ENCODE measurements around the gene NAALADL1. TPM values are rescaled to one million over a fixed set of nuclear protein-coding genes. Genes with fewer than 3 reads are reported as not detected.

The NAALADL1 gene
- total RNA-seq, 1 donor, result 11.5 TPM

DNA sequence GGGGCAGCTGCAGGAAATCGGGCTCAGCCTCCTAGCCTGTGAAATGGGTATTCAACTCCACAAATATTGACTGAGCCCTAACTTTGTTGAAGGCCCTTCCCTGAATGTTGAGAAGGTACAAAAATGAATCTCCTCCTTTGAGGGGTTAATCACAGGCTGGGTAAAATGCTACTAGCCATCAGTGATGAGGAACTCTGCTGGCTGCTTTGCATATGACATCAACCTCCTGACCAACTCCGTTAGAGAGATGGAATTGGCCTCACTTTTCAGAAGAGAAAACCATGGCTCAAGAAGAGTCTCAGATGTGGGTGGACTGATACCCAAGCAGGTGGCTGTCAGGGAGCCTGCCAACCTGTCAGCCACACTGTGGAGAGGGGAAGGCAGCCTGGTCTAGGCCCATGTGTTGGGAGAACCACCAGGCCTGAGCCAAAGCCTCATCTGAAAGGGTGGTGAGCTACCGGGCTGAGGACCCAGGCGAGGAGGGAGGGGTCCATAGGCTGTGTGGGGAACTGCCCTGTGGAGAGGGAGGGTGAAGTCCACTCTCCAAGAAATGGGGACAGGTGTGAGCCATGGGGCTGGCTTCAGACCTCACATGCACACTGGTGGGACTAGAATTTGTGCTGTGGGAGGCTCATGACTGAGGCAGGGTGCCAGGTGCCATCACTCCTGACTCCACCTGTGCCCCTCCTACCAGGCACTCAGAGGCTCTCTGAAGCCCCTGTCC lies 13.7 kb upstream of the NAALADL1 start:
- TF ChIP-seq, protein P1, sequence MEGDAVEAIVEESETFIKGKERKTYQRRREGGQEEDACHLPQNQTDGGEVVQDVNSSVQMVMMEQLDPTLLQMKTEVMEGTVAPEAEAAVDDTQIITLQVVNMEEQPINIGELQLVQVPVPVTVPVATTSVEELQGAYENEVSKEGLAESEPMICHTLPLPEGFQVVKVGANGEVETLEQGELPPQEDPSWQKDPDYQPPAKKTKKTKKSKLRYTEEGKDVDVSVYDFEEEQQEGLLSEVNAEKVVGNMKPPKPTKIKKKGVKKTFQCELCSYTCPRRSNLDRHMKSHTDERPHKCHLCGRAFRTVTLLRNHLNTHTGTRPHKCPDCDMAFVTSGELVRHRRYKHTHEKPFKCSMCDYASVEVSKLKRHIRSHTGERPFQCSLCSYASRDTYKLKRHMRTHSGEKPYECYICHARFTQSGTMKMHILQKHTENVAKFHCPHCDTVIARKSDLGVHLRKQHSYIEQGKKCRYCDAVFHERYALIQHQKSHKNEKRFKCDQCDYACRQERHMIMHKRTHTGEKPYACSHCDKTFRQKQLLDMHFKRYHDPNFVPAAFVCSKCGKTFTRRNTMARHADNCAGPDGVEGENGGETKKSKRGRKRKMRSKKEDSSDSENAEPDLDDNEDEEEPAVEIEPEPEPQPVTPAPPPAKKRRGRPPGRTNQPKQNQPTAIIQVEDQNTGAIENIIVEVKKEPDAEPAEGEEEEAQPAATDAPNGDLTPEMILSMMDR (IDR thresholded peaks at IDR 0.05; ENCODE audit: insufficient read depth, low read length), result no peak
- no peak for DNase-seq (ENCODE audit: low read depth)
- no peak overlapping the region for H3K4me3 ChIP-seq (ENCODE audit: low read depth, low read length)

DNA sequence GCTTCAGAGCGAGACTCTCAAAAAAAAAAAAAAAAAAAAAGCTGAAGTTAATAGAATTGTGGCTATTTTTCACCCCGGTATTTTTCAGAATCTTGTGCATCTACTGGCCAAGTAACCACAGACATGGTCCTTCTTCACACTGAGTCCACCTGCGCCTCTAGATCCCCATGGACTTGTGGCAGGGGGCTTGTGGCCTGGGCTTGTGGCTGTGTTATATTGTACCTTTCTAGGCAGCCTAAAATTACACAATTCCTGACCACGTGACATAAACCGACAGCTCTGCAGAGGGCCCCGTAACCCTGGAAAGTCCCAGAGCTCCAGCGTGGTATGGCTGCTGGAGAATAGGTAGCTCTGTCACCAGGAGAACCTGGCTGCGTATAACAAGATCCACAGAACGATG lies 10.9 kb upstream of the NAALADL1 start:
- TF ChIP-seq, protein P1 (IDR thresholded peaks at IDR 0.05; ENCODE audit: insufficient read depth, low read length), result no peak
- H3K4me3 ChIP-seq (ENCODE audit: low read depth, low read length), result no peak overlapping the region
- DNase-seq (ENCODE audit: low read depth), result no peak

DNA sequence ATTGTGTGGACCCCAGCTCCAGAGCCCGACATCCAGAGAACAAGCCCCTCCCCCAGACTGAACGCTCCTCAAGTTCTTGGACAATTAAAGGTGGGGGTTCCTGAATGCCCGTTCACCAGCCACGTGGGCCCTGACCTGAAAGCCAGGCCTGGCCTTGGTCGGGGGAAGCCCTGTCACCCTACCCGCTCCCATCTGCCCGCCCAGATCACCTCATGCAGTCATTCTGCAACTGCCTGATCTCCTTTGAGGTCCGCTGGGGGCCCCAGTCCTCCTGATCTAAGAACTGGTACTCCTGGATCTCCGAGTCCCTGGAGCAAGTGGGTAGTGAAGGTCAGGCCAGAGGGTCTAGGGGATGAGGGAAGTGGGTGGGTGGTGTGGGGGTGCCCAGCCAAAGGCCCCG lies 9.1 kb upstream of the NAALADL1 start:
- TF ChIP-seq, protein P1 (IDR thresholded peaks at IDR 0.05; ENCODE audit: insufficient read depth, low read length), result no peak
- DNase-seq (ENCODE audit: low read depth), result no peak

DNA sequence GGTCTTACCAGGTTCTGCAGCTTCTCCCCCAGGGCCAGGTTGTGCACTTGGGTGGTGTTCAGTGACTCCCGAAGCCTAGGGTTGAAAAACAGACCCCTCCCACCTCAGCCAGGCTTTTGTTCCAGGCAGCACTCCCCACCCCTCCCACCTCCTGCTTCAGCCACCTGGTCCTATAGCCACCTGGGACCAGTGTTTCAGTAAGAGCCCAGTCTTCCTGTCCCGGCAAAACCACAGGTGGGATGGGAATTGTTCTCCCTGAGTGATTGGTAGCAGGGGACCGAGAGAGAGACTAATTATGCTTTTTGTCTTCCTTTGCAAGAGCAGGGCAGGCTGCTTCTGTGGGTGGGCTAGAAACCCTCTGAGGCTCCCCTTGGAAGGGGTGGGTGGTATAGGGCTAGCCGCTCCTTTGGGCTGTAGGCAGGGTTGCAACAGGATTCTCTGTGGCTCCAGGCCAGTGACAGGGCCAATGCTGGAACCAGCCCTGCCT lies 8.5 kb upstream of the NAALADL1 start:
- H3K4me3 ChIP-seq (ENCODE audit: low read depth, low read length), result no peak overlapping the region
- no peak for DNase-seq (ENCODE audit: low read depth)
- TF ChIP-seq, protein P1 (IDR thresholded peaks at IDR 0.05; ENCODE audit: insufficient read depth, low read length), result no peak

More for the DNA sequence above, 9.1 kb upstream of the NAALADL1 start:
- H3K4me3 ChIP-seq (ENCODE audit: low read depth, low read length), result no peak overlapping the region

DNA sequence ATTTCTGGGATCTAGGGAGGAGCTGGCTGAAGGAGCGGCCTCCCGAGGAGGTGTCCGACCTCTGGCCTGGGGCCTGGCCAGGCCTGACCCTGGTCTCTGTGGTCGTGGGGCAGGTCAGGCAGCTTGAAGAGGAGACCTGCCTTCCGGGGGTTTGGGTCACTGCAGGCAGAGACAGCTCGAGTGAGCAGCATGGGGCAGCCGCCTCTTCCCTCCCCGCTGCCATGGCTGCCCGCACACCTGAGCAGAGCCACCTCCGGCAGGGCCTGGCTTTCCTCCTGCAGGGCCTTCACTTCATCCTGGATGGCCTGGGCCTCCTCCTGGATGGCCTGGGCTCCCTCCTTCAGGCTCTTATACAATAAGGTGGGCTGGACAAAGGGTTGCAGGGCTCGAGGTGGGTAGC lies 8.0 kb upstream of the NAALADL1 start:
- no peak overlapping the region for H3K4me3 ChIP-seq (ENCODE audit: low read depth, low read length)
- DNase-seq (ENCODE audit: low read depth), result no peak
- TF ChIP-seq, protein P1 (IDR thresholded peaks at IDR 0.05; ENCODE audit: insufficient read depth, low read length), result no peak

DNA sequence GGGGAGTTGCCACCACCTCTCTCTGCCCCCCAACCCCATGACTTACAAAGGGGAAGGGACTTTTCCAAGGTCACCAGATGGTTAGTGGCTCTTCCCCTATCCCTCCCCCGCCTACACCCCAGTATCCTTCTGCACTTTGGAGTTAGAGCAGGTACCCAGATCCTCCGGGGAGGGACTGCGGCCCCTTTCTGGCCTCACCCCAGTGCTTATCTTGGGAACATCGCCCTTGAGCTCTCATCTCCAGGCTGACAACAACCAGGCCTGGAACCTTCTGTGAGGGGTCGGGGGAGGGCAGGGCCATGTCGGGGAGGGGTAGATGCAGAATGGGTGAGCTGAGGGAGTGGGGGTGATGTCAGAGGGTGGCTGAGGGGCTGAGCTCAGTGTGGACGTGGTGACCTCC lies 7.5 kb upstream of the NAALADL1 start:
- DNase-seq (ENCODE audit: low read depth), result no peak
- TF ChIP-seq, protein P1 (IDR thresholded peaks at IDR 0.05; ENCODE audit: insufficient read depth, low read length), result no peak
- H3K4me3 ChIP-seq (ENCODE audit: low read depth, low read length), result no peak overlapping the region

DNA sequence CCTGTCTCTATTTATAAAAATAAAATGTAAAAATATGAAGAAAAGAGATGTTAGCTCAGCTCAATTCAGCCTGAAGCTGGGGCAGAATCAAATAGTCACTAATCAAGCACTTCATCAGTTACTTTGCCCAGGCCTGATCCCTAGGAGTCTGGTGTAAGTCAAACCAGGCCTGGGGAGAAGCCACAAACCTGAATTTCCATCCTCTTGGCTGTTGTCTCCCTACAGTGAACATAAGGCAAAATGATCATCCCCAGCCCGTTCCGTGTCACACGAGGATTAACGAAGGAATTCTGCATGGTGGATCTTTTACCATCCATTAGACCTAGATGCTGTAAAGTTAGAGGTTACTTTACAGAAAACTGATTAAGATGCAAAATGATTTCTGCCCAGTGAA lies 6.5 kb upstream of the NAALADL1 start:
- no peak for DNase-seq (ENCODE audit: low read depth)
- TF ChIP-seq, protein P1 (IDR thresholded peaks at IDR 0.05; ENCODE audit: insufficient read depth, low read length), result no peak
- H3K4me3 ChIP-seq (ENCODE audit: low read depth, low read length), result no peak overlapping the region

All from fibroblast of the aortic adventitia (primary cell).